GM19043 (cell line): Measurements from ENCODE around the gene IGSF9B.

Experiments used
- ATAC-seq: cut with Tn5 transposase; IDR thresholded peaks from one replicate; pipeline ENCODE4 v1.9.1; 2021; ENCODE audit warnings: low read depth; ENCODE audit not compliant: unreplicated experiment

IGSF9B gene

DNA sequence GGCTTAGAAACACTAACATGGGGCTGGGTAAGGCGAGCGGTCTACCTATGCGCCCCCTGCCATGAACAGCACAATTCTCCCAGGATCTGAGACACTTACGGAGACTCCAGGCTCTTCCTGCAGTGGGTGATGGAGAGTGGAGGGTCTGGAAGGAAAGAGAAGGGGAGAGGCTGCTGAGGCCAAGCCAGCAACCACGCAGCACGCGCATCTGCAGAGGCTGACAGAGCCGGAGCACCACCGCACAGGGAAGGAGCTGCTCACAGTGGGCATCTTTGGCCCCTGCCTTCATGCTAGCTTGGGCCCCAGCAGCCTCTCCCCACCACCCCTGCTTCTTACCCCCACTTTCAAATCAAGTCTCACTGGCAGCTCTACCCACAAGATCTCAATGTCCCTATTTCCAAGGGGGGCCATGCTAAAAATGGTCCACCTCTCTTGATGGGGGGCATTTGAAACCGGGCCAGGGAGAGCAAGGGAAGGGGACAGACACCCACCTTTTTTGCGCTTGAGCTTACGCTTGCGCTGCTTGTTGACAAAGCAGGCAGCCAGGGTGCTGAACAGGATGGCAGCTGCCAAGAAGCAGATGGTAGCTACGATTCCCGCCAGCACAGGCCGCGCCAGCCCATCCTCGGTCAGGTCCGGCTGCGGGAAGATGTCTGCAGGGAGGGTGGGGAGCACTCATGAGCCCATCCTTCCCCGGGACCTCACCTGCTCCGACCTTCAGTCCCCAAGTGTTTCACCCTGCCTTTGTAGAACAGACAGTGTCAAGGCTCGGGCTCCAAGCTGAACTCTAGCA lies 34.5 kb downstream of the IGSF9B start:
- ATAC-seq: no peak

DNA sequence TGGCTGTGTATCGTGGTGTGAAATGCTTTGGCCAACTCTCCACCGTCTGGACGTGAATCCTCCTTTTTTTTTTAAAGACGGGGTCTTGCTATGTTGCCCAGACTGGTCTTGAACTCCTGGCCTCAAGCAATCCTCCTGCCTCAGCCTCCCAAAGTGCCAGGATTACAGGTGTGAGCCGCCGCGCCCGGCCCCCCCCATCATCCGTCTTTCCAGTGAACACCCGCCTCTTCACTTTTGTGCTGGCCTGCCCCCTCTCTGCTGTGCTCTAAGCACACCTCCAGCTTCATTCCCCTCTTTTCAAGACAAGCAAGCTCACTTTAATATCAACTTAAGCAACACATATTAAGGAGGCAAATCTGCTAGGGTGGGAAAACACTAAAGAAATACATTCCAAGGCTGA lies 35.3 kb downstream of the IGSF9B start:
- no peak for ATAC-seq

DNA sequence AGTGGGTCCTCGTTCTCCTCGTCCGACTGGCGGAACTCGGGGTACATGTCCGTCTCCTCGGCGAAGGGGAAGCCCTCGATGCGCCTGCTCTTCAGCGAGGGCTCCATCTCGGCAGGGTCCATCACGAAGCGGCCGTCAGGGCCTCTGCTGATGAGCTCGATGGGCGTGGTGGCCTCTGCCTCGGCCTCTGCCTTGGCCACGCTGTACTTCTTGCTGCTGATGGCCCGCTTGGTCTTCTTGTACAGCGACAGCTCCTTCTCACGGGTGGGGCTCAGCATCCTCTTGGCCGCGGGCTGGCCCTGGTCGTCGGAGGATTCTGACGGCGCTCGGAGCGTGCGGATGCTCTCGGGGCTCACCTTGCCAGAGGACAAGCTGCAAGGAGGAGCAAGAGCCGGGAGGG lies 35.7 kb downstream of the IGSF9B start:
- no peak for ATAC-seq

DNA sequence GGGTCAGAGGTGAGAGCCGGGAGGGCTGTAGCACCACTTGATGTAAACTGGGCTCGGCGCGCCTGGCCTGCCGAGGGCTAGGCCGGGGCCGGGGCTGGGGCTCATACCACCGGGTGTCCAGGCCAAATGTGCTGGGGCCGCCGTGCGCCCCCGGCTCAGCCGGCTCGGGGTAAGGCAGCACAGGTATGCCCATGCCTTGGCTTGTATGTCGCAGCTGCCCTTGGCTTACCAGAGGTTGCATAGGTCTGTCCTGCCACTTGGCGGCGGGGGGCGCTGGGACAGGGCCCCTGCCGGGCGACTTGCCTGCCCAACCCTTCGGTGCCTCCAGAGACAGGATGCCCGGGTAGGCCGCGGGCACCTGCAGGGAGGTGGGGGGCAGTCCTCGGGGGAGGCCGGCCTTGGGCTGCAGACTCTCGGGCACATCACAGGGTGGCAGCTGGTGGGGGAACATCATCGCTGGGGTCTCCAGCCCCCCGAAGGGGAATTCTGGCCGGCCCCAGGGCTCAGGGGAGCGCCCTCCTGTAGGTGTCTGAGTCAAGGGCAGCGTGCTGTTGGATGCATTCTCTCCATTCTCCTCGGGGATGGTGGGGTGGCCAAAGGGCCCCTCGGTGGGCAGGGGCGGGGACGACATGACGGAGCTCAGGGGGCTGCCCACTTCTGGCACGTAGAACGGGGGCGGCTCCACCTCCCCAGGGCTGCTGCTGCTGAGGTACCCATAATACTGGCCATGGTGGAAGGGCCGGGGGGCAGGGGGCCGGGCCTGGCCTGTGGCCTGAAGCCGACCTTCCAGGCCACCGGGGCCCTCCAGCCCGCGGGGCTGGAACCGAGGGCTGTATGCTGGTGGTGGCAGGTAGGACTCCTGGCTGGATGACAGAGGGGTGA lies 36.4 kb downstream of the IGSF9B start:
- ATAC-seq: no peak

DNA sequence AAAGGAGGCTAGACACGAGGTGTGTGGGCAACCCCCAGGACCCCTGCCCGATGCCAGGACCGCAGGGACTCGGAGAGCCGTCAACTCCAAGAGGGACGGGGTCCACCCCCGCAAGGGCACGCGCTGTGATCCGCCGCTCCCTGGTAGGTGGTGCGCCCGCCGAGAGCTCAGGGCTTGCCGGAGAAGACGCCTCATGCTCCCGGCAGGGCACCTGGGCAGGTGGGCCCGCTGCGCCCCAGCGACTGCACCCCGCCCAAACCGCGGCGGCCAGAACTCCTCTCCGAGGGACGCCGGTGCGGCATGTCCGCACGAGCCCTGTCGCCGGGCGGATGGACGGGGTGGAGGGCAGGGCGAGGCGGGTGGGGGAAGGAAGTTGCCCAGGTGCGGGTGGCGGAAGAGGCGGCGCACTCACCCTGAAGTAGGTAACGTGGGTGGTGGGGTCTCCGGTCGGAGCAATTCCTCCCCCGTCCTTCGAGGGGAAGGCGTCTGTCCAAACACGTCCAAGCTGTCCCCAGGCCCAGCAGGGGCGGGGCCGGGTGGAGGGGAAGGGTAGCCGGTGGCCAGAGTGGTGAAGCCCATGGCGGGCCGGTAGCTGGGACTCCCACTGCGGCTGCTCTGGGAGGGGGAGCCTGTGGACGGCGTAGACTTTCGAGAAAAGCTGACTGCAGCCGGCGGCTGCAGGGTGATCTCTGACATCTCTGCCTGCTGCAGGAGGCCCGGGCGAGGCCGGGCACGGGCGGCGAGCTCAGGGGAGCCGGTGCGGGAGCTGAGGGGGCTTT lies 37.2 kb downstream of the IGSF9B start:
- ATAC-seq: no peak

DNA sequence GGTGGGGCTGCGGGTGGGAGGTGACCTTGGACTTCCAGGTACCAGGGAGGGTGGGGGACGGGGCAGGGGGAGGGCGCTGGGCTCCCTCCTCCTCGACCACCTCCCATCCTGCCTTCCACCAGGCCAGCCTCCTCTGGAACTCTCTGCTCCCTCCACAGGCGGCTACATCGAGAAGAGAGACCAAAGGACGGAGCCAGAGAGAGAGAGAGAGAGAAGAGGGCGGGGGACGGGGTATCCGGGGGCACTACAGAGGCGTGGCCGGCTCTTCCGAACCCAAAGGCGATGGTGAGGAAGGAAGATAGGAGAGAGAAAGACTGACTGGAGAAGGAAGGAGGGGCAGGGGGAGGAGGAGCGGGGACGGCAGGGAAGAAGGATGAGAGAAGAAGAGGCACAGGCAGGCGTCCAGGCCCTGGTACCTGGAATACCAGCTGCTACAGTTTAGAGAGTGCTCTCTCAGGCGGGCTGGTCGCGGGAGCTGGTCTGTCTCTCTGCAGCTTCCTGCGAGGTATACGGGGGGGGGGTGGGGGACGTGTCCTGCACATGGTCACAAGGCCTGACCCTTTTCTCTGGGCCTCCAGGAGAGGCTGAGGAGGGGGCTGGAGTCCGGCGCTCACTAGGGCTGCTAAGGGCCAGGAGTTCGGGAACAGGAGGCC lies 38.0 kb downstream of the IGSF9B start:
- no peak for ATAC-seq

DNA sequence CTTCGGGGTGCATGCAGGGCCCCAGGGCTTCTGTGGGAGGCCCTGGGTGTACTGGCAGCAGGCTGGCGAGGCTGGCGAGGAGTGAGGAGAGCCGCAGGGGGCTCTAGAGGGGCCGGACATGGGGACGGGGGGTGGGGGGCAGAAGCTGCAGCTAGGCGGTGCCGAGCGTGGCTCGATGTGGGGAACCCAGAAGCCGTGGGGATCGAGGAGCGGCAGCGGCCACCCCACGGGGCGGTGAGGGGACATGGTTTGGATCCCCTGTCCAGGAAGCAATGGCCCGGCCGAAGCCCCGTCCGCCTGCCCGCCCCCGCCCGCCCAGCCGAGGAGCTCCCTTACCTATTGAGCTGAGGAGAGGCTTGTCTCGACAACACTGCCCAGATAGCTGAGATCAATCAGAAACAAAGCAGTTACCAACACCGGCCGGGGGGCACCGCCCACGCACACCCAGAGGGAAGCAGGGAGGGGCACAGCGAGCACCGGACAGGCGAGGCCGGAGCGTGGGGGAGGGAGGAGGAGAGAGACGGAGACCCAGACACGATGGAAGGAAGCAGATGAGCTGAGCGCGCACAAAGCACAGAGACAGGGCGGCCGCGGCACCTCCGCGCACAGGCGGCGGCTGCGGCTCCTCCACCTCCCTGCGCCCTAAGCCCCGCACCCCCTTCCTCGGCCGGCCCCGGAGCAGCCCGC lies 38.7 kb downstream of the IGSF9B start:
- ATAC-seq: no peak

DNA sequence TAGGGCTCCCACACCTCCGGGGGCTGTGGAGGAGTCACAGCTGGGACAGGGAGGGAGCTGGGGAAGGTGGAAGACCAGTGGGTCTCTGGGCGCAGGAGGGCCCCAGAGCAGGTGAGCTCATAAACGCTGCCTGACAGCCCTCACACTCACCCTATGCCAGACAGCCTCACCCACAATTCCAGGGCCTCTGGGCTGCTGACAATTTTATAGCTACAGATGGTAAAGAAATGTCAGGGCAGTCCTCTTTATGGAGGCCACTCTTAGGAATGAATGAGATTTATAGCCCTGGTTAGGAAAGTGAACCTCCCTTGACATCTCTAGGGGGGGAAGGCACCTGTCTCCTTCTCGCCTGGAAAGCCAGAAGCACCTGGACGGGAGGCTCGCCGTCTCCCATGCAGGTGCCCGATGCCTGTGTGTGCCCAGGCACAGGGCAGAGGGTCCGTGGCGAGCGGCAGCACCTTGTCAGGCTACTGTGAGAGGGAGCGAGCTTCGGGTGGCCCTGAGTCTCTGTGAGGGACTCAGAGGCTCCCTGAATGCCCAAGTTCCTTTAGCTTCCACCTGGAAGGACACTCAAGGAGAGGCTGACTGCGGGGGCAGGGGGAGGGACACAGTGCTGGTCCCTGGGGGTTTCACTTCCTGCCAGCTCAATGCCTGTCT lies 39.9 kb downstream of the IGSF9B start:
- ATAC-seq: no peak

DNA sequence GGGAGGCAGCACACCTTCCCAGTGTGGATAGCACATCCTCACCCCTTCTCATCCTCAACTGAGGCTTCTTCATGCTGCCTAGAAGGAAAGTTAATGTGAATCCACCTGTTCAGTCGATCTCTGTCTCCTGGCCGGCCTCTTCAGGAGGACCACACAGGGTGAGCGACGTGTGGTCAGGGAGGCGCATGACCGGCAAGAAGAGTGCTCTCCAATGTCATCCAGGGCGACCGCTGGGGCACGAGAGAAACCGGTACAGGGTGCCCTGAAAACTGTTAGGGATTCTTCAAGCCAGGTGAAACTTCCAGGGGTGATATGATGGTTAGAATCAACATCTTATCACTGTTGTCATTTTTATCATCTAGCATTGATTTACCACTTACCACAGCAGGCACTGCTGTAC lies 43.0 kb downstream of the IGSF9B start:
- no peak for ATAC-seq

DNA sequence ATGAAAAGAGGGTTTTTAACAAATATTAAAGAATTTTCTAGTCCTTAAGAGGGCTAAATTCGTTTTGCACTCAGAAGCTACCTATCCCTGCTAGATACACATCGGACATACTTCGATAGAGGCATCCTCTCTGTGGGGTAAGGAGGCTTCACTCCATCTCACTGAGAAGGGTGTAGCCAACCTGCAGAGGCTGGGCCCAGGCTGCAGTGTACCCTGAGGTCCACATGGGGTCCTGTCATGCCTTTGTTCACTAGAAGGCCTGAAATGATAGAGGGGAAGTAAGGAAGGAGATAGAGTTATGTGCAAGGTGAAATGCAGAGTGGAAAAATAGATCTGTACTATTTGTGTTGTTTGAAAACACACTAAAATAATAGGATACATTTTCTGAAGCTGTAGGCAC lies 45.6 kb downstream of the IGSF9B start:
- ATAC-seq: peak; percentile 82

DNA sequence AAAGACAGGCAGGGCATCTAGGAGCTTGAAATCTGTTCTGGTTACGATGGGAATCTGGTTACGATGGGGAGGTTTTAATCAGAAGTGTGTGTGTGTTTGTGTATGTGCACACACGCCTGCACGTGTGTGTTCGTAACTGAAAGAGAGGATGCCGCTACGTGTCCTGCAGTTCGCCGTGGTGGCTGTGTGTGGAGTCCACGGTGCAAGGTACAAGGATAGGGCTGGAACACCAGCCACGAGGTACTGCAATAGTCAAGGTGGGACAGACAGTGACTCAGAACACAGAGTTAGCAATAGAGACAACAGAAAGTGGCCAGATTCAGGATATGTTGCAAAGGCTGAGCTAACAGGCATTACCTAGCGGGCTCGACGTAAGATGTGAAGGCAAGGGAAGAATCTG lies 46.7 kb downstream of the IGSF9B start:
- ATAC-seq: no peak

DNA sequence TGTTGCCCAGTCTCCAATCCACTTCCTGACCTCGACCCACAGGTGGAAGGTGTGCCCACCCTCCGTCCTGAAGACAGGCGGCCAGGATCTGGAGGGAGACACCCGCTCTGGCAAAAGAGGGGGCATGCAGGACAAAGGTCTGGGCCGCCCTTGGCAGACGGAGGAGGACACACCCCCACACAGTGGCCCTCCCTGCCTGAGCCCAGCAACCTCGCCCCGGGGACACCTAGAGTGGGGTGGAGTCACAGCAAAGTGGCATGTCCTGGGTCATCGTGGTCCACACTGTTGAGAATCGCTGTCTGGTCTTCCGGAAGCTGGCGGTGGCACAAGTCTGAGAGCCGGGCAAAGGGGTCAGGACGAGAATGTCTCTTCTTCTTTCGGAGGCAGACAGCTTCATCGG lies 47.9 kb downstream of the IGSF9B start:
- ATAC-seq: no peak

DNA sequence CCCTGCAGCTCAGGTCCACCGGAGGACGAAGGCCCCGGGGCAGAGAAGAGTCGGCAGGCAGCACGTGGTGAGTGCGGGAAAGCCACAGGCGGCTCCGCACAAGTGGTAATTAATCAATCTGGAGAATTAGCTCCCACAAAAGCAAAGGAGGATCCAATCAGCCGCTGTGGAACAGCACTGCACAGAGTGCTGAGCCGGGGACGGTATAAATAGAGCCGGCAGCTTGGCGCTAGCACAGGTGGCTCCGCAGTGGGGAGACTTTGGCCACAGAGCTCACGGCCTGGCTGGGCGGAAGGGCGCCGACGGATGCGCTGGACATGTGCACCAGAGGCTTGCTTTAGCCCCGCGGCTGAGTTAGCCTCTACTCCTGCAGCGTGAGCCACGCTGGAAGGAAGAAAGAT lies 48.9 kb downstream of the IGSF9B start:
- ATAC-seq: no peak

DNA sequence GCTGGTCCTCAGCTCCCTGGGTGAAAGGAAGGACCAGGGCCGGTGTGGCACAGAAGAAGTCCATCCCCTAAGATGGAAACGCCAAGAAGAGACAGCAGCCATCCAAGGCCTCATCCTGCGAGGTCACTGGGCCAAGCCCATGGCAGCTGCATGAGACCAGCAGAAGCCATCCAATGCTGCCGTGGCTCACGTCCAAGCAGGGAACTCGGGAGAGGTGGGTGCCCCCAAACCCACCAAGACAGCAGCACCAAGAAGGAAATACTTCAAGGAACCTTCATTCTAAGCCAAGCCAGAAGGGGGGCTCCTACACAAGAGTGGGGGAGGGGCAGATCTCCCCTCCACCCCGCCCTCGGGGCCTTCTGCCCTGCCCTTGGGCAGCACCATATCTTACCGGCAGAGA lies 49.6 kb downstream of the IGSF9B start:
- ATAC-seq: no peak

DNA sequence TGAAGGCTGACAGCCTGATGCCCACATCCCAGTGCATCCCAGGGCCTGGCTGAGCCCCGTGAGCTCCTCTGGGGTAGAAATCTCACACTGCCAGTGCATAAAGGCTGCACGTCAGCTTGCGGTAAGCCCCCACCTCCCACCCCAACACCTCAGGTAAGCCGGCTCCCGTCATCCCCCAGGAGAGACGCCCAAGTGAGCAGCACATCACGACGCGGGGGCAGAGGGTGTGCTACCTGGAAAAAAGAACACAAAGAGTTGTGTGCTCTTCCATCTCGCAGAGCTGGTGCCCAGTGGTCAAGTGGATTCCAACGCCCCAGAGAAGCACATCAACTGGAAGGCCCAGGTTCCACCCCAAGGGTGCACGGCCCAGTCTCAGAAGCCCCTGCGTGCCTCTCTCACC lies 50.0 kb downstream of the IGSF9B start:
- no peak for ATAC-seq

DNA sequence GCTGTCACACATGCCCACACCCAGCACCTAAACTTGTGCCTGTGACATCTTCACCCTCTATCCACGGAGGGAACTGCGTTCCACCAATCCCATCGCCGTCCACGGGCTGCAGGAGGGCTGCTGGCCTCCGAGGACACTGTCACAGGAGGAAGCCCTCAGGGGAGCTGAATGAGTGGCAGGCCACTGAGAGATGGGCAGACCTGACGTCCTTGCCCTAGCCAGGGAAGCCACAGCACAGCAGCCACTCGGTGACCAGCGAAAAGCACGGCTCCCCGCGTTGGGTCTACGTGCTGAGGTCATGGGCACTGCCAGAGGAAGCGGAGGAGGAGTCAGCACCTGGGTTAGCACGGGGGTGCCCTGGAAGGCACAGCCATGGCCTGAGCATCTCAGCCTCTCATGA lies 50.5 kb downstream of the IGSF9B start:
- no peak for ATAC-seq

DNA sequence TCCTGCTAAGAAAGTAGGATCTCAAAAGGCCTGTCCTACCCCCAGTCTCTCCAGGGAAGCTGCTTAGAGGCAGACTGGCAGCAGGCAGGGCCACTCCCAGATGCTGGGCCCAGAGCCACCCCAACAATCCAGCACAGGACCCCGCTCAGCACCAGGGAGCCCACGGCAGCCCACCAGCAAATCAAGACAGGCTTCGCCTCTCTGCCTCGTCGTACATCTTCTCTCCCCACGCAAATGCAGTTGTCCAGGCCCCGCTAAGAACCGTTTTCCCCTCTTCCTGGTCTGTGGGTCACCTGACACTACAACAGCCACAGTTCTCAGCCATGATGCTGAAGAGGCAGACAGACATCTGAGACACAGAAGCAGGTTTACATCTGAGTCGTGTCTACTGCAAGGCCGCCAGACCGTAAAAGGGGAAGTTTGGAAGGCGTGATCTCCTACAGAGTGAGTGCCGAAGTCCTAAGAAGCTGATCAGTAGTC lies 51.1 kb downstream of the IGSF9B start:
- no peak for ATAC-seq

DNA sequence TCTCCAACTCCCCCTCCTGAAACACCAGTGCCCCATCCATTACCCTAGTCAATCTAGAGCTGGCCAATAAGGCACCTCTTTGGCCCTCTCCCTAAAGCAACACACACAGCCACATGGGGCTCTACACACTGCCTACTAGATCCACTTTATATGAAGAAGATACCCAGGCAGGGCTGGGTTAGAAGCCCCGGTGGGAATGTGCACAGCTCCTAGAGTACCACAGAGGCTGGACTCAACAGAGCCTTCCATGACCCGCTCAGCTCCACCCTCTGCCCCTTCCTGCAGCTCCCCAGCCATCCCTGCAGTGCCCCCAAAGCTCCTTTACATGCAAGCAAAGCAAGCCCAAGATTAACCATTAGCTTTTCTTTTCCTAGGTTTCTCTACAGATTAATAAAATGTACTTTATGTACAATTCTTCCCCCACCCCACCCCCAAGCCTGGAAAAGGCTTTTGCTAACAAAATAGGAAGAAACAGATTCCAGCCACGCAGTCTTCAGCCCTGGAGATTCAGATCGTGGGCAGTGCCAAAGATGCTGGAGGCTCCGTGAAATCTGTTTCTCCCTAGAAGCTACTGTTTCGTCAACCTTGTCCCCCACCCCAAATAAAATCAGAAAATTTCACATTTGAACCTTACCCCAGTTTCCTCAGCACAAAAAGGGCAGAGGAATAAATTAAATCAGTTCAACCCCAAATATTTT lies 51.8 kb downstream of the IGSF9B start:
- ATAC-seq: no peak
